ENCODE measurements around the gene UGGT1.

GRCh38 chr2:128166746-128167353, 75.8 kb downstream of the UGGT1 start:
- TF ChIP-seq TAF1 (conservative IDR thresholded peaks at IDR 0.05) = no peak
- no peak for TF ChIP-seq CTCF (IDR thresholded peaks at IDR 0.05; ENCODE audit: low read depth, low read length, missing input control)
- TF ChIP-seq RAD21 (IDR thresholded peaks at IDR 0.05) = no peak
- TF ChIP-seq, protein P1, sequence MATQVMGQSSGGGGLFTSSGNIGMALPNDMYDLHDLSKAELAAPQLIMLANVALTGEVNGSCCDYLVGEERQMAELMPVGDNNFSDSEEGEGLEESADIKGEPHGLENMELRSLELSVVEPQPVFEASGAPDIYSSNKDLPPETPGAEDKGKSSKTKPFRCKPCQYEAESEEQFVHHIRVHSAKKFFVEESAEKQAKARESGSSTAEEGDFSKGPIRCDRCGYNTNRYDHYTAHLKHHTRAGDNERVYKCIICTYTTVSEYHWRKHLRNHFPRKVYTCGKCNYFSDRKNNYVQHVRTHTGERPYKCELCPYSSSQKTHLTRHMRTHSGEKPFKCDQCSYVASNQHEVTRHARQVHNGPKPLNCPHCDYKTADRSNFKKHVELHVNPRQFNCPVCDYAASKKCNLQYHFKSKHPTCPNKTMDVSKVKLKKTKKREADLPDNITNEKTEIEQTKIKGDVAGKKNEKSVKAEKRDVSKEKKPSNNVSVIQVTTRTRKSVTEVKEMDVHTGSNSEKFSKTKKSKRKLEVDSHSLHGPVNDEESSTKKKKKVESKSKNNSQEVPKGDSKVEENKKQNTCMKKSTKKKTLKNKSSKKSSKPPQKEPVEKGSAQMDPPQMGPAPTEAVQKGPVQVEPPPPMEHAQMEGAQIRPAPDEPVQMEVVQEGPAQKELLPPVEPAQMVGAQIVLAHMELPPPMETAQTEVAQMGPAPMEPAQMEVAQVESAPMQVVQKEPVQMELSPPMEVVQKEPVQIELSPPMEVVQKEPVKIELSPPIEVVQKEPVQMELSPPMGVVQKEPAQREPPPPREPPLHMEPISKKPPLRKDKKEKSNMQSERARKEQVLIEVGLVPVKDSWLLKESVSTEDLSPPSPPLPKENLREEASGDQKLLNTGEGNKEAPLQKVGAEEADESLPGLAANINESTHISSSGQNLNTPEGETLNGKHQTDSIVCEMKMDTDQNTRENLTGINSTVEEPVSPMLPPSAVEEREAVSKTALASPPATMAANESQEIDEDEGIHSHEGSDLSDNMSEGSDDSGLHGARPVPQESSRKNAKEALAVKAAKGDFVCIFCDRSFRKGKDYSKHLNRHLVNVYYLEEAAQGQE (IDR thresholded peaks at IDR 0.05) = no peak
- TF ChIP-seq, protein P2, sequence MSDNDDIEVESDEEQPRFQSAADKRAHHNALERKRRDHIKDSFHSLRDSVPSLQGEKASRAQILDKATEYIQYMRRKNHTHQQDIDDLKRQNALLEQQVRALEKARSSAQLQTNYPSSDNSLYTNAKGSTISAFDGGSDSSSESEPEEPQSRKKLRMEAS (IDR thresholded peaks at IDR 0.05) = no peak
- TF ChIP-seq, protein P3, sequence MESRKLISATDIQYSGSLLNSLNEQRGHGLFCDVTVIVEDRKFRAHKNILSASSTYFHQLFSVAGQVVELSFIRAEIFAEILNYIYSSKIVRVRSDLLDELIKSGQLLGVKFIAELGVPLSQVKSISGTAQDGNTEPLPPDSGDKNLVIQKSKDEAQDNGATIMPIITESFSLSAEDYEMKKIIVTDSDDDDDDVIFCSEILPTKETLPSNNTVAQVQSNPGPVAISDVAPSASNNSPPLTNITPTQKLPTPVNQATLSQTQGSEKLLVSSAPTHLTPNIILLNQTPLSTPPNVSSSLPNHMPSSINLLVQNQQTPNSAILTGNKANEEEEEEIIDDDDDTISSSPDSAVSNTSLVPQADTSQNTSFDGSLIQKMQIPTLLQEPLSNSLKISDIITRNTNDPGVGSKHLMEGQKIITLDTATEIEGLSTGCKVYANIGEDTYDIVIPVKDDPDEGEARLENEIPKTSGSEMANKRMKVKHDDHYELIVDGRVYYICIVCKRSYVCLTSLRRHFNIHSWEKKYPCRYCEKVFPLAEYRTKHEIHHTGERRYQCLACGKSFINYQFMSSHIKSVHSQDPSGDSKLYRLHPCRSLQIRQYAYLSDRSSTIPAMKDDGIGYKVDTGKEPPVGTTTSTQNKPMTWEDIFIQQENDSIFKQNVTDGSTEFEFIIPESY (IDR thresholded peaks at IDR 0.05) = no peak
- no peak for TF ChIP-seq FOXA1 (IDR thresholded peaks at IDR 0.05)
- TF ChIP-seq JUND (IDR thresholded peaks at IDR 0.05) = no peak
- no peak for TF ChIP-seq YY1 (IDR thresholded peaks at IDR 0.05)
- no peak for TF ChIP-seq SP1 (IDR thresholded peaks at IDR 0.05)

Measured in liver (tissue), 3 donors.